Measurements from ENCODE around the gene KCNG4. TPM values are rescaled to one million over a fixed set of nuclear protein-coding genes. Genes with fewer than 3 reads are reported as not detected.

Gene KCNG4
- polyA plus RNA-seq, 1 donor from 2014 or later: not detected

DNA sequence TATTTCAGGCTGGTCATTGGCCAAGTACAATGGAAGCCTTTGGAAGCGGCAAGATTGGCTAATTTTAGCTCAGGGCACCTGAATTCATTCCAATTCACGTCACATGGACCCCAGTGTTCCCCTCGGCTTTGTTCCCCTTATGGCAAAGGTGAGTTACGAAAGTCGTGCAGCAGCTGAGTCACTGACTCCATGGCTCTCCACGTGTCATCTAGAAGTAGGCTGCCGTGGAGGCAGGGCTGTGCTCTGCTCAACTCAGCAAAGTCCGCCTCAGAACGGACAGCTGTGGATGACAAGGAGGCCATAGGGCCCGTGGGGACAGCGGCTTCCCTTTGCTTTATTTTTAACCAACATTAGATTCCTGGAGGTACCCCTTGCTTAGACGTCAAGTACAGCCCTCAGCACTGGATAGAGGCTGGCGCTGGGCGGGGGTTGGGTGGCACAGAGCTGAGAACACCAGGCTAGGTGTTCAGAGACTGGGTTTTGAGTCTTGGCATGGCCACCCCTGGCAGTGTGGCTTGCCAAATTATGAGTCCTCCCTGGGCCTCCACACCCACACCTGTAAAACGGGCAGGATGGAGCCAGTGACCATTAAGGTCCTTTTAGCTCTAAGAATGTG lies 25.3 kb downstream of the KCNG4 start:
- Histone ChIP-seq H3K27me3 (ENCODE audit: insufficient read depth, low read depth, low read length) (no peaks in the 10 kb centered on the region), H3K4me2 (ENCODE audit: low read length) (no peak overlapping the region), H3K9ac (ENCODE audit: low read length) (no peak overlapping the region), H3K36me3 (ENCODE audit: insufficient read depth, low read length) (no peaks in the 10 kb centered on the region), H3K9me2 (ENCODE audit: insufficient read depth, low read length) (no peaks in the 10 kb centered on the region), H3K79me2 (replicated peaks; ENCODE audit: insufficient read depth, low read length) (no peaks in the 10 kb centered on the region), H4K20me1 (ENCODE audit: insufficient read depth) (no peaks in the 10 kb centered on the region), H3K27ac (ENCODE audit: low read length) (no peak overlapping the region), H3K4me3 (ENCODE audit: low read length) (no peak overlapping the region), H3F3A (ENCODE audit: insufficient read depth, low read length, poor library complexity, severe bottlenecking) (no peaks in the 10 kb centered on the region), H3K9me3 (ENCODE audit: low read length) (no peaks in the 10 kb centered on the region), H2AFZ (ENCODE audit: low read depth, low read length) (no peak overlapping the region)
- TF ChIP-seq POLR2AphosphoS5 (IDR thresholded peaks at IDR 0.05) (no peak), EZH2 (IDR thresholded peaks at IDR 0.05; ENCODE audit: borderline replicate concordance, insufficient read depth, low read length, poor library complexity, severe bottlenecking) (no peak), TAF1 (IDR thresholded peaks at IDR 0.05; ENCODE audit: low read depth) (no peak), RAD21 (conservative IDR thresholded peaks at IDR 0.05) (no peak), MXI1 (conservative IDR thresholded peaks at IDR 0.05; ENCODE audit: poor library complexity, severe bottlenecking) (no peak), SMC3 (conservative IDR thresholded peaks at IDR 0.05; ENCODE audit: poor library complexity) (no peak), EP300 (conservative IDR thresholded peaks at IDR 0.05; ENCODE audit: poor library complexity, severe bottlenecking) (no peak)
- TF ChIP-seq, protein P1, sequence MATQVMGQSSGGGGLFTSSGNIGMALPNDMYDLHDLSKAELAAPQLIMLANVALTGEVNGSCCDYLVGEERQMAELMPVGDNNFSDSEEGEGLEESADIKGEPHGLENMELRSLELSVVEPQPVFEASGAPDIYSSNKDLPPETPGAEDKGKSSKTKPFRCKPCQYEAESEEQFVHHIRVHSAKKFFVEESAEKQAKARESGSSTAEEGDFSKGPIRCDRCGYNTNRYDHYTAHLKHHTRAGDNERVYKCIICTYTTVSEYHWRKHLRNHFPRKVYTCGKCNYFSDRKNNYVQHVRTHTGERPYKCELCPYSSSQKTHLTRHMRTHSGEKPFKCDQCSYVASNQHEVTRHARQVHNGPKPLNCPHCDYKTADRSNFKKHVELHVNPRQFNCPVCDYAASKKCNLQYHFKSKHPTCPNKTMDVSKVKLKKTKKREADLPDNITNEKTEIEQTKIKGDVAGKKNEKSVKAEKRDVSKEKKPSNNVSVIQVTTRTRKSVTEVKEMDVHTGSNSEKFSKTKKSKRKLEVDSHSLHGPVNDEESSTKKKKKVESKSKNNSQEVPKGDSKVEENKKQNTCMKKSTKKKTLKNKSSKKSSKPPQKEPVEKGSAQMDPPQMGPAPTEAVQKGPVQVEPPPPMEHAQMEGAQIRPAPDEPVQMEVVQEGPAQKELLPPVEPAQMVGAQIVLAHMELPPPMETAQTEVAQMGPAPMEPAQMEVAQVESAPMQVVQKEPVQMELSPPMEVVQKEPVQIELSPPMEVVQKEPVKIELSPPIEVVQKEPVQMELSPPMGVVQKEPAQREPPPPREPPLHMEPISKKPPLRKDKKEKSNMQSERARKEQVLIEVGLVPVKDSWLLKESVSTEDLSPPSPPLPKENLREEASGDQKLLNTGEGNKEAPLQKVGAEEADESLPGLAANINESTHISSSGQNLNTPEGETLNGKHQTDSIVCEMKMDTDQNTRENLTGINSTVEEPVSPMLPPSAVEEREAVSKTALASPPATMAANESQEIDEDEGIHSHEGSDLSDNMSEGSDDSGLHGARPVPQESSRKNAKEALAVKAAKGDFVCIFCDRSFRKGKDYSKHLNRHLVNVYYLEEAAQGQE (IDR thresholded peaks at IDR 0.05; ENCODE audit: borderline replicate concordance): no peak
- TF ChIP-seq, protein P2, sequence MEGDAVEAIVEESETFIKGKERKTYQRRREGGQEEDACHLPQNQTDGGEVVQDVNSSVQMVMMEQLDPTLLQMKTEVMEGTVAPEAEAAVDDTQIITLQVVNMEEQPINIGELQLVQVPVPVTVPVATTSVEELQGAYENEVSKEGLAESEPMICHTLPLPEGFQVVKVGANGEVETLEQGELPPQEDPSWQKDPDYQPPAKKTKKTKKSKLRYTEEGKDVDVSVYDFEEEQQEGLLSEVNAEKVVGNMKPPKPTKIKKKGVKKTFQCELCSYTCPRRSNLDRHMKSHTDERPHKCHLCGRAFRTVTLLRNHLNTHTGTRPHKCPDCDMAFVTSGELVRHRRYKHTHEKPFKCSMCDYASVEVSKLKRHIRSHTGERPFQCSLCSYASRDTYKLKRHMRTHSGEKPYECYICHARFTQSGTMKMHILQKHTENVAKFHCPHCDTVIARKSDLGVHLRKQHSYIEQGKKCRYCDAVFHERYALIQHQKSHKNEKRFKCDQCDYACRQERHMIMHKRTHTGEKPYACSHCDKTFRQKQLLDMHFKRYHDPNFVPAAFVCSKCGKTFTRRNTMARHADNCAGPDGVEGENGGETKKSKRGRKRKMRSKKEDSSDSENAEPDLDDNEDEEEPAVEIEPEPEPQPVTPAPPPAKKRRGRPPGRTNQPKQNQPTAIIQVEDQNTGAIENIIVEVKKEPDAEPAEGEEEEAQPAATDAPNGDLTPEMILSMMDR (IDR thresholded peaks at IDR 0.05; ENCODE audit: poor library complexity, severe bottlenecking): no peak

DNA sequence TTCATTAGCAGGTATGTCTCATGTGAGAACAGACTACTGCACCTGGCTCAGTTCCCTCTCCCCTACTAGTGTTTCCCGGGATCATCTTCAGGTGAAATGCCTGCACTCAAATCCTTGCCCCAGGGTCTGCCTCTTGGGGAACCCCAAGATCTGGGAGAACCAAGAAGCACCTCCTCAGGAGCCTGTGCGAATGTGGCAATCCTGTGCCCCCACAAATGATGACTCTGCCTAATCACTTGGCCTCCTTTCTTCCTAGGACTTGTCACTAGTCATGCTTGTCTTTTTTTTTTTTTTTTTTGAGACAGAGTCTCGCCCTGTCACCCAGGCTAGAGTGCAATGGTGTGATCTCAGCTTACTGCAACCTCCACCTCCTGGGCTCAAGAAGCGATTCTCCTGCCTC lies 27.2 kb downstream of the KCNG4 start:
- Histone ChIP-seq H4K20me1 (ENCODE audit: insufficient read depth) (no peaks in the 10 kb centered on the region), H3K27me3 (ENCODE audit: insufficient read depth, low read depth, low read length) (no peaks in the 10 kb centered on the region), H3K27ac (ENCODE audit: low read length) (no peak overlapping the region), H3K9ac (ENCODE audit: low read length) (no peak overlapping the region), H3K4me2 (ENCODE audit: low read length) (no peak overlapping the region), H3K9me2 (ENCODE audit: insufficient read depth, low read length) (no peaks in the 10 kb centered on the region), H3K79me2 (replicated peaks; ENCODE audit: insufficient read depth, low read length) (no peaks in the 10 kb centered on the region), H3F3A (ENCODE audit: insufficient read depth, low read length, poor library complexity, severe bottlenecking) (no peaks in the 10 kb centered on the region), H2AFZ (ENCODE audit: low read depth, low read length) (no peak overlapping the region), H3K4me3 (ENCODE audit: low read length) (no peak overlapping the region), H3K36me3 (ENCODE audit: insufficient read depth, low read length) (no peaks in the 10 kb centered on the region), H3K9me3 (ENCODE audit: low read length) (no peaks in the 10 kb centered on the region)
- TF ChIP-seq, protein P2 (IDR thresholded peaks at IDR 0.05; ENCODE audit: poor library complexity, severe bottlenecking): no peak
- TF ChIP-seq EZH2 (IDR thresholded peaks at IDR 0.05; ENCODE audit: borderline replicate concordance, insufficient read depth, low read length, poor library complexity, severe bottlenecking) (no peak), RAD21 (conservative IDR thresholded peaks at IDR 0.05) (no peak), TAF1 (IDR thresholded peaks at IDR 0.05; ENCODE audit: low read depth) (no peak), MXI1 (conservative IDR thresholded peaks at IDR 0.05; ENCODE audit: poor library complexity, severe bottlenecking) (no peak), SMC3 (conservative IDR thresholded peaks at IDR 0.05; ENCODE audit: poor library complexity) (no peak), POLR2AphosphoS5 (IDR thresholded peaks at IDR 0.05) (no peak), EP300 (conservative IDR thresholded peaks at IDR 0.05; ENCODE audit: poor library complexity, severe bottlenecking) (no peak)
- TF ChIP-seq, protein P1 (IDR thresholded peaks at IDR 0.05; ENCODE audit: borderline replicate concordance): no peak

Data from neural cell (in vitro differentiated cells).